IMR-90 (cell line): ENCODE data around the gene MAPK1. TPM values are rescaled to one million over a fixed set of nuclear protein-coding genes. Genes with fewer than 3 reads are reported as not detected.

Experiments
- ATAC-seq: fragments of 200-7000 bp; cut with Tn5 transposase; 2 replicates; pipeline ENCODE4 v1.9.1; 2020; ENCODE audit warnings: low read depth, mild to moderate bottlenecking, moderate library complexity
- BruUV-seq: library from RNA; stranded (reverse); fragments of 400-500 nt; replicated peaks from 2 replicates; lab custom pipeline; 2021; lab: Mats Ljungman, UMichigan
- CTCF ChIA-PET: fragments of 300-600 bp; formaldehyde crosslinking; extraction: SDS; loops from one replicate; lab custom pipeline; 2021; ENCODE audit warnings: antibody characterized with exemption; lab: Yijun Ruan, JAX
- POLR2A ChIA-PET: fragments of 300-600 bp; sonication (Branson Sonifier 250); formaldehyde crosslinking; loops from one replicate; lab custom pipeline; 2022; ENCODE audit warnings: antibody characterized with exemption; ENCODE audit not compliant: unreplicated experiment; lab: Charles Lee
- DNase-seq: peaks from one replicate; pipeline ENCODE4 v3.0.0; 2013
- H2AFZ ChIP-seq: replicated peaks from 2 replicates; pipeline ENCODE3; 2013; ENCODE audit warnings: low read length, mild to moderate bottlenecking; ENCODE audit not compliant: poor library complexity
- H2AK5ac ChIP-seq: 2 replicates; pipeline ENCODE4 v1.6.1; 2013; ENCODE audit warnings: low read depth, low read length, inconsistent platforms
- H2AK9ac ChIP-seq: replicated peaks from 2 replicates; pipeline ENCODE3; 2013; ENCODE audit warnings: mild to moderate bottlenecking, low read depth, low read length, moderate library complexity; ENCODE audit not compliant: poor library complexity
- H2BK120ac ChIP-seq: 2 replicates; pipeline ENCODE4 v1.6.1; 2013; ENCODE audit warnings: low read depth, low read length, inconsistent platforms
- H2BK15ac ChIP-seq: 3 replicates; pipeline ENCODE4 v1.6.1; 2013; ENCODE audit warnings: low read depth, low read length, inconsistent platforms
- H2BK20ac ChIP-seq: 2 replicates; pipeline ENCODE4 v1.6.1; 2013; ENCODE audit warnings: low read depth, mild to moderate bottlenecking, inconsistent platforms, low read length, moderate library complexity
- H2BK5ac ChIP-seq: 2 replicates; pipeline ENCODE4 v1.6.1; 2013; ENCODE audit warnings: mild to moderate bottlenecking, low read depth, low read length, inconsistent platforms; ENCODE audit not compliant: poor library complexity, severe bottlenecking
- H3K14ac ChIP-seq: replicated peaks from 2 replicates; pipeline ENCODE4 v1.6.1; 2013; ENCODE audit warnings: low read depth, low read length, inconsistent platforms
- H3K18ac ChIP-seq: 2 replicates; pipeline ENCODE4 v1.6.1; 2013; ENCODE audit warnings: low read depth, low read length, control low read depth
- H3K23ac ChIP-seq: 2 replicates; pipeline ENCODE4 v1.6.1; 2013; ENCODE audit warnings: low read depth, low read length, inconsistent platforms
- H3K27ac ChIP-seq: 2 replicates; pipeline ENCODE4 v1.5.1; 2013; ENCODE audit warnings: mild to moderate bottlenecking, control low read depth, low read length; ENCODE audit not compliant: insufficient read depth
- H3K27me3 ChIP-seq: 2 replicates; pipeline ENCODE4 v1.6.1; 2013; ENCODE audit warnings: low read length; ENCODE audit not compliant: control insufficient read depth, insufficient read depth
- H3K36me3 ChIP-seq: 2 replicates; pipeline ENCODE4 v1.6.1; 2013; ENCODE audit warnings: low read length, mixed read lengths; ENCODE audit not compliant: control insufficient read depth, insufficient read depth
- H3K4ac ChIP-seq: 2 replicates; pipeline ENCODE4 v1.6.1; 2013; ENCODE audit warnings: low read depth, low read length, inconsistent platforms
- H3K4me1 ChIP-seq: 2 replicates; pipeline ENCODE4 v1.6.1; 2013; ENCODE audit warnings: low read length, mixed read lengths; ENCODE audit not compliant: control insufficient read depth, insufficient read depth
- H3K4me2 ChIP-seq: 2 replicates; pipeline ENCODE4 v1.6.1; 2013; ENCODE audit warnings: low read depth, mild to moderate bottlenecking, control low read depth, low read length, moderate library complexity
- H3K4me3 ChIP-seq: 2 replicates; pipeline ENCODE4 v1.5.1; 2013; ENCODE audit warnings: low read depth, mild to moderate bottlenecking, control low read depth, low read length, moderate library complexity; ENCODE audit not compliant: insufficient read depth
- H3K56ac ChIP-seq: 2 replicates; pipeline ENCODE4 v1.6.1; 2013; ENCODE audit warnings: low read length, inconsistent platforms; ENCODE audit not compliant: insufficient read depth; ENCODE audit errors: extremely low read depth
- H3K79me1 ChIP-seq, 2 experiments: 2 replicates each; pipeline ENCODE4 v1.6.1; 2013; ENCODE audit warnings: low read length in 2 of 2, inconsistent platforms in 1 of 2, low read depth in 1 of 2
- H3K9ac ChIP-seq: 2 replicates; pipeline ENCODE4 v1.6.1; 2013; ENCODE audit warnings: low read depth, low read length, control low read depth
- H3K9me1 ChIP-seq: 2 replicates; pipeline ENCODE4 v1.6.1; 2013; ENCODE audit warnings: low read length, inconsistent platforms; ENCODE audit not compliant: insufficient read depth
- H3K9me3 ChIP-seq: 2 replicates; pipeline ENCODE4 v1.6.1; 2013; ENCODE audit warnings: low read length; ENCODE audit not compliant: control insufficient read depth, insufficient read depth
- H4K20me1 ChIP-seq: 2 replicates; pipeline ENCODE4 v1.6.1; 2013; ENCODE audit warnings: low read length, inconsistent platforms; ENCODE audit not compliant: insufficient read depth
- H4K5ac ChIP-seq: 2 replicates; pipeline ENCODE4 v1.6.1; 2013; ENCODE audit warnings: mild to moderate bottlenecking, low read depth, low read length, control low read depth
- H4K8ac ChIP-seq, 2 experiments: 2 replicates each; pipeline ENCODE4 v1.6.1; 2013; ENCODE audit warnings: low read depth in 2 of 2, low read length in 2 of 2, control low read depth in 1 of 2, inconsistent platforms in 1 of 2
- H4K91ac ChIP-seq: 2 replicates; pipeline ENCODE4 v1.6.1; 2013; ENCODE audit warnings: low read depth, low read length, inconsistent platforms; ENCODE audit not compliant: insufficient read depth
- BHLHE40 ChIP-seq: fragments of 150-350 bp; IDR thresholded peaks from 2 replicates; pipeline ENCODE4 v1.6.1; 2016; ENCODE audit warnings: mild to moderate bottlenecking, low read depth, low read length
- CEBPB ChIP-seq: IDR thresholded peaks from 2 replicates; pipeline ENCODE4 v1.6.1; 2012; ENCODE audit warnings: low read depth, low read length, improper control_type of control experiment
- FOS ChIP-seq: fragments of 150-350 bp; IDR thresholded peaks from 2 replicates; pipeline ENCODE4 v1.6.1; 2016; ENCODE audit warnings: low read depth, low read length
- MAFK ChIP-seq: IDR thresholded peaks from 2 replicates; pipeline ENCODE4 v1.6.1; 2012; ENCODE audit warnings: low read depth, low read length, improper control_type of control experiment
- MAZ ChIP-seq: IDR thresholded peaks from 2 replicates; pipeline ENCODE4 v1.6.1; 2012; ENCODE audit warnings: low read depth, mild to moderate bottlenecking, low read length, improper control_type of control experiment, moderate library complexity, borderline replicate concordance
- MXI1 ChIP-seq: IDR thresholded peaks from 2 replicates; pipeline ENCODE4 v1.6.1; 2012; ENCODE audit warnings: low read depth, mild to moderate bottlenecking, low read length, moderate library complexity, borderline replicate concordance
- NFE2L2 ChIP-seq: fragments of 150-350 bp; IDR thresholded peaks from 2 replicates; pipeline ENCODE4 v1.6.1; 2016; ENCODE audit warnings: low read depth, mild to moderate bottlenecking, low read length
- POLR2A ChIP-seq: IDR thresholded peaks from 2 replicates; pipeline ENCODE4 v1.6.1; 2012; ENCODE audit warnings: mild to moderate bottlenecking, low read depth, low read length
- RAD21 ChIP-seq: IDR thresholded peaks from 2 replicates; pipeline ENCODE4 v1.6.1; 2012; ENCODE audit warnings: low read length, improper control_type of control experiment
- RCOR1 ChIP-seq: IDR thresholded peaks from 2 replicates; pipeline ENCODE4 v1.6.1; 2012; ENCODE audit warnings: mild to moderate bottlenecking, low read length, improper control_type of control experiment; ENCODE audit not compliant: insufficient replicate concordance
- RFX5 ChIP-seq: IDR thresholded peaks from 2 replicates; pipeline ENCODE4 v1.8.0; 2012; ENCODE audit warnings: low read depth, mild to moderate bottlenecking, low read length, moderate library complexity
- WGBS, 2 experiments: methylation state at CpG; one replicate each; pipeline versions ENCODE4 v1.1.5 to v1.1.7; 2013; ENCODE audit warnings: missing lambda C conversion rate in 2 of 2; ENCODE audit not compliant: insufficient read length in 1 of 2; ENCODE audit errors: extremely low coverage in 2 of 2; 5-methylcytosine and 5-hydroxymethylcytosine counted together
- dilution Hi-C: fragments of 300-500 bp; cut with HindIII; formaldehyde crosslinking; loops from one replicate; pipeline ENCODE4 v1.14.3; 2018; ENCODE audit warnings: low sequenced_read_pairs; ENCODE audit not compliant: unreplicated experiment
- in situ Hi-C: fragments of 300-500 bp; cut with MboI; formaldehyde crosslinking; loops from 3 replicates; pipeline ENCODE4 v1.14.3; 2019; ENCODE audit warnings: low sequenced_read_pairs, inconsistent platforms, mixed read lengths
- intact Hi-C: fragments of 100-400 bp; cut with micrococcal nuclease; formaldehyde crosslinking; loops from 2 replicates; pipeline ENCODE4 v1.10.0; 2022
- polyA plus RNA-seq, 3 experiments: library from polyadenylated mRNA; depleted of rRNA; stranded (reverse); fragments of >200 nt; gene quantifications; 2 replicates each; pipeline ENCODE4 v1.2.3, GENCODE V29; 2012; ENCODE audit warnings: low replicate concordance in 1 of 3
- total RNA-seq: library from RNA; depleted of rRNA; stranded (reverse); fragments of >200 nt; gene quantifications from 2 replicates; pipeline ENCODE4 v1.2.3, GENCODE V29; 2012
- TF ChIP-seq, protein P1 (sequence below): conservative IDR thresholded peaks from 2 replicates; pipeline ENCODE4 v1.5.1; 2012; ENCODE audit warnings: mild to moderate bottlenecking, low read depth, low read length, improper control_type of control experiment
- TF ChIP-seq, protein P2 (sequence below): fragments of 150-350 bp; IDR thresholded peaks from 2 replicates; pipeline ENCODE4 v1.6.1; 2016; ENCODE audit warnings: low read depth, mild to moderate bottlenecking, low read length, moderate library complexity, borderline replicate concordance
- TF ChIP-seq, protein P3 (sequence below): fragments of 150-350 bp; IDR thresholded peaks from 2 replicates; pipeline ENCODE4 v1.6.1; 2017; ENCODE audit warnings: mild to moderate bottlenecking, antibody characterized with exemption, low read length, low read depth

The MAPK1 gene
- total and polyA plus RNA-seq, 2 of the 4 experiments (the other 2 are of a cell fraction), result 41.0 to 51.3 TPM

DNA sequence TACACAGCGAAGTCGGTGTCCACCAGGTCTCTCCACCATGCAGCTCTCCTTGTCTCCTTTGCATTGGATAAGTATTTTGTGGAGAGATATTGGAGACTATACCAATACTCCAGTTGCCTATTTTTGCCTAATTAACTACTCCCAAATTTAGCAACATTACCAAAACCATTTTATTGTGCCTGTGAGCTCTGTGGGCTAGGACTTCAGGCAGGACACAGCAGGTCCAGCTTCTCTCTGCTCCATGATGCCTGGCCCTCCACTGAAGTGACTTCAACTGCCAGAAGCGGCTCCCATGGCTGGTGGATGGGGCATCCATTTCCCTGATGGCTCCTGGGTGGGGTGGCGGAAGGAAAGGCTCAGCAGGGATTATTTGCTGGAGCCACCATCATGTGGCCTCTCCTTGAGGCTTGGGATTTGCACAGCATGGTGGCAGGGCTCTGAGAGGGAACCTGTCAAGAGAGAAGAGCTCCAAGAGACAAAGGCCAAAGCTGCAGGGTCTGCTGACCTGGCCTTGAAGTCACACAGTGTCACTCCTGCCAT lies 36.9 kb upstream of the MAPK1 start:
- Histone ChIP-seq H3K23ac (no peak overlapping the region), H2BK120ac (no peak overlapping the region), H3K4me2 (no peak overlapping the region), H2BK5ac (no peak overlapping the region), H3K4me1 (no peaks in the 10 kb centered on the region), H3K9me3 (no peaks in the 10 kb centered on the region), H4K91ac (no peak overlapping the region), H3K14ac (no peak overlapping the region), H3K4me3 (no peak overlapping the region), H3K18ac (no peak overlapping the region), H2BK15ac (no peak overlapping the region), H4K20me1 (no peaks in the 10 kb centered on the region), H4K5ac (no peak overlapping the region), H3K36me3 (0 out of 2 replicates have a peak, but pooled peaks cover 2% of the 10 kb centered on the region), H3K27ac (no peak overlapping the region), H4K8ac (no peak overlapping the region), H2BK20ac (no peak overlapping the region), H3K56ac (no peak overlapping the region), H3K79me1 (no peaks in the 10 kb centered on the region), H2AK9ac (no peak overlapping the region), H3K9me1 (no peaks in the 10 kb centered on the region; the same call in 1 of the 2 replicates), H3K27me3 (no peaks in the 10 kb centered on the region), H2AK5ac (no peak overlapping the region), H3K9ac (no peak overlapping the region), H2AFZ (no peak overlapping the region), H3K4ac (no peak overlapping the region)
- in situ Hi-C loops (no loop called here), dilution Hi-C loops (no loop called here), intact Hi-C loops (no loop called here)
- BruUV-seq, result no TSS peak
- DNase-seq (no peak), ATAC-seq (no peak)
- no CpG with 5 or more reads among the region's 4 CpGs for WGBS, 2 experiments
- TF ChIP-seq, protein P1, sequence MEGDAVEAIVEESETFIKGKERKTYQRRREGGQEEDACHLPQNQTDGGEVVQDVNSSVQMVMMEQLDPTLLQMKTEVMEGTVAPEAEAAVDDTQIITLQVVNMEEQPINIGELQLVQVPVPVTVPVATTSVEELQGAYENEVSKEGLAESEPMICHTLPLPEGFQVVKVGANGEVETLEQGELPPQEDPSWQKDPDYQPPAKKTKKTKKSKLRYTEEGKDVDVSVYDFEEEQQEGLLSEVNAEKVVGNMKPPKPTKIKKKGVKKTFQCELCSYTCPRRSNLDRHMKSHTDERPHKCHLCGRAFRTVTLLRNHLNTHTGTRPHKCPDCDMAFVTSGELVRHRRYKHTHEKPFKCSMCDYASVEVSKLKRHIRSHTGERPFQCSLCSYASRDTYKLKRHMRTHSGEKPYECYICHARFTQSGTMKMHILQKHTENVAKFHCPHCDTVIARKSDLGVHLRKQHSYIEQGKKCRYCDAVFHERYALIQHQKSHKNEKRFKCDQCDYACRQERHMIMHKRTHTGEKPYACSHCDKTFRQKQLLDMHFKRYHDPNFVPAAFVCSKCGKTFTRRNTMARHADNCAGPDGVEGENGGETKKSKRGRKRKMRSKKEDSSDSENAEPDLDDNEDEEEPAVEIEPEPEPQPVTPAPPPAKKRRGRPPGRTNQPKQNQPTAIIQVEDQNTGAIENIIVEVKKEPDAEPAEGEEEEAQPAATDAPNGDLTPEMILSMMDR, result no peak
- TF ChIP-seq MAFK, result no peak
- TF ChIP-seq RFX5, result no peak
- no peak for TF ChIP-seq NFE2L2
- TF ChIP-seq, protein P2, sequence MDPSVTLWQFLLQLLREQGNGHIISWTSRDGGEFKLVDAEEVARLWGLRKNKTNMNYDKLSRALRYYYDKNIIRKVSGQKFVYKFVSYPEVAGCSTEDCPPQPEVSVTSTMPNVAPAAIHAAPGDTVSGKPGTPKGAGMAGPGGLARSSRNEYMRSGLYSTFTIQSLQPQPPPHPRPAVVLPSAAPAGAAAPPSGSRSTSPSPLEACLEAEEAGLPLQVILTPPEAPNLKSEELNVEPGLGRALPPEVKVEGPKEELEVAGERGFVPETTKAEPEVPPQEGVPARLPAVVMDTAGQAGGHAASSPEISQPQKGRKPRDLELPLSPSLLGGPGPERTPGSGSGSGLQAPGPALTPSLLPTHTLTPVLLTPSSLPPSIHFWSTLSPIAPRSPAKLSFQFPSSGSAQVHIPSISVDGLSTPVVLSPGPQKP, result no peak
- TF ChIP-seq FOS, result no peak
- TF ChIP-seq, protein P3, sequence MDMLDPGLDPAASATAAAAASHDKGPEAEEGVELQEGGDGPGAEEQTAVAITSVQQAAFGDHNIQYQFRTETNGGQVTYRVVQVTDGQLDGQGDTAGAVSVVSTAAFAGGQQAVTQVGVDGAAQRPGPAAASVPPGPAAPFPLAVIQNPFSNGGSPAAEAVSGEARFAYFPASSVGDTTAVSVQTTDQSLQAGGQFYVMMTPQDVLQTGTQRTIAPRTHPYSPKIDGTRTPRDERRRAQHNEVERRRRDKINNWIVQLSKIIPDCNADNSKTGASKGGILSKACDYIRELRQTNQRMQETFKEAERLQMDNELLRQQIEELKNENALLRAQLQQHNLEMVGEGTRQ, result no peak
- TF ChIP-seq RAD21, result no peak
- no peak for TF ChIP-seq POLR2A
- TF ChIP-seq RCOR1, result no peak
- no peak for TF ChIP-seq MAZ
- TF ChIP-seq BHLHE40, result no peak
- no peak for TF ChIP-seq MXI1
- TF ChIP-seq CEBPB, result no peak
- CTCF ChIA-PET, result no interaction called here
- POLR2A ChIA-PET, result interaction anchor here (0.6 kb wide), 1 partner anchor 15 kb away, joined by 9 read pairs; no protein-coding TSS in a partner anchor
